IMR-90 (cell line): Measurements from ENCODE around the gene ZNF497. TPM values are rescaled to one million over a fixed set of nuclear protein-coding genes. Genes with fewer than 3 reads are reported as not detected.

Experiments
- ATAC-seq: fragments of 200-7000 bp; cut with Tn5 transposase; 2 replicates; pipeline ENCODE4 v1.9.1; 2020; ENCODE audit warnings: low read depth, mild to moderate bottlenecking, moderate library complexity
- BruUV-seq: library from RNA; stranded (reverse); fragments of 400-500 nt; replicated peaks from 2 replicates; lab custom pipeline; 2021; lab: Mats Ljungman, UMichigan
- CTCF ChIA-PET: fragments of 300-600 bp; formaldehyde crosslinking; extraction: SDS; loops from one replicate; lab custom pipeline; 2021; ENCODE audit warnings: antibody characterized with exemption; lab: Yijun Ruan, JAX
- POLR2A ChIA-PET: fragments of 300-600 bp; sonication (Branson Sonifier 250); formaldehyde crosslinking; loops from one replicate; lab custom pipeline; 2022; ENCODE audit warnings: antibody characterized with exemption; ENCODE audit not compliant: unreplicated experiment; lab: Charles Lee
- DNase-seq: peaks from one replicate; pipeline ENCODE4 v3.0.0; 2013
- H2AFZ ChIP-seq: replicated peaks from 2 replicates; pipeline ENCODE3; 2013; ENCODE audit warnings: low read length, mild to moderate bottlenecking; ENCODE audit not compliant: poor library complexity
- H2AK5ac ChIP-seq: 2 replicates; pipeline ENCODE4 v1.6.1; 2013; ENCODE audit warnings: low read depth, low read length, inconsistent platforms
- H2AK9ac ChIP-seq: replicated peaks from 2 replicates; pipeline ENCODE3; 2013; ENCODE audit warnings: mild to moderate bottlenecking, low read depth, low read length, moderate library complexity; ENCODE audit not compliant: poor library complexity
- H2BK120ac ChIP-seq: 2 replicates; pipeline ENCODE4 v1.6.1; 2013; ENCODE audit warnings: low read depth, low read length, inconsistent platforms
- H2BK15ac ChIP-seq: 3 replicates; pipeline ENCODE4 v1.6.1; 2013; ENCODE audit warnings: low read depth, low read length, inconsistent platforms
- H2BK20ac ChIP-seq: 2 replicates; pipeline ENCODE4 v1.6.1; 2013; ENCODE audit warnings: low read depth, mild to moderate bottlenecking, inconsistent platforms, low read length, moderate library complexity
- H2BK5ac ChIP-seq: 2 replicates; pipeline ENCODE4 v1.6.1; 2013; ENCODE audit warnings: mild to moderate bottlenecking, low read depth, low read length, inconsistent platforms; ENCODE audit not compliant: poor library complexity, severe bottlenecking
- H3K14ac ChIP-seq: replicated peaks from 2 replicates; pipeline ENCODE4 v1.6.1; 2013; ENCODE audit warnings: low read depth, low read length, inconsistent platforms
- H3K18ac ChIP-seq: 2 replicates; pipeline ENCODE4 v1.6.1; 2013; ENCODE audit warnings: low read depth, low read length, control low read depth
- H3K23ac ChIP-seq: 2 replicates; pipeline ENCODE4 v1.6.1; 2013; ENCODE audit warnings: low read depth, low read length, inconsistent platforms
- H3K27ac ChIP-seq: 2 replicates; pipeline ENCODE4 v1.5.1; 2013; ENCODE audit warnings: mild to moderate bottlenecking, control low read depth, low read length; ENCODE audit not compliant: insufficient read depth
- H3K27me3 ChIP-seq: 2 replicates; pipeline ENCODE4 v1.6.1; 2013; ENCODE audit warnings: low read length; ENCODE audit not compliant: control insufficient read depth, insufficient read depth
- H3K36me3 ChIP-seq: 2 replicates; pipeline ENCODE4 v1.6.1; 2013; ENCODE audit warnings: low read length, mixed read lengths; ENCODE audit not compliant: control insufficient read depth, insufficient read depth
- H3K4ac ChIP-seq: 2 replicates; pipeline ENCODE4 v1.6.1; 2013; ENCODE audit warnings: low read depth, low read length, inconsistent platforms
- H3K4me1 ChIP-seq: 2 replicates; pipeline ENCODE4 v1.6.1; 2013; ENCODE audit warnings: low read length, mixed read lengths; ENCODE audit not compliant: control insufficient read depth, insufficient read depth
- H3K4me2 ChIP-seq: 2 replicates; pipeline ENCODE4 v1.6.1; 2013; ENCODE audit warnings: low read depth, mild to moderate bottlenecking, control low read depth, low read length, moderate library complexity
- H3K4me3 ChIP-seq: 2 replicates; pipeline ENCODE4 v1.5.1; 2013; ENCODE audit warnings: low read depth, mild to moderate bottlenecking, control low read depth, low read length, moderate library complexity; ENCODE audit not compliant: insufficient read depth
- H3K56ac ChIP-seq: 2 replicates; pipeline ENCODE4 v1.6.1; 2013; ENCODE audit warnings: low read length, inconsistent platforms; ENCODE audit not compliant: insufficient read depth; ENCODE audit errors: extremely low read depth
- H3K79me1 ChIP-seq, 2 experiments: 2 replicates each; pipeline ENCODE4 v1.6.1; 2013; ENCODE audit warnings: low read length in 2 of 2, inconsistent platforms in 1 of 2, low read depth in 1 of 2
- H3K9ac ChIP-seq: 2 replicates; pipeline ENCODE4 v1.6.1; 2013; ENCODE audit warnings: low read depth, low read length, control low read depth
- H3K9me1 ChIP-seq: 2 replicates; pipeline ENCODE4 v1.6.1; 2013; ENCODE audit warnings: low read length, inconsistent platforms; ENCODE audit not compliant: insufficient read depth
- H3K9me3 ChIP-seq: 2 replicates; pipeline ENCODE4 v1.6.1; 2013; ENCODE audit warnings: low read length; ENCODE audit not compliant: control insufficient read depth, insufficient read depth
- H4K20me1 ChIP-seq: 2 replicates; pipeline ENCODE4 v1.6.1; 2013; ENCODE audit warnings: low read length, inconsistent platforms; ENCODE audit not compliant: insufficient read depth
- H4K5ac ChIP-seq: 2 replicates; pipeline ENCODE4 v1.6.1; 2013; ENCODE audit warnings: mild to moderate bottlenecking, low read depth, low read length, control low read depth
- H4K8ac ChIP-seq, 2 experiments: 2 replicates each; pipeline ENCODE4 v1.6.1; 2013; ENCODE audit warnings: low read depth in 2 of 2, low read length in 2 of 2, control low read depth in 1 of 2, inconsistent platforms in 1 of 2
- H4K91ac ChIP-seq: 2 replicates; pipeline ENCODE4 v1.6.1; 2013; ENCODE audit warnings: low read depth, low read length, inconsistent platforms; ENCODE audit not compliant: insufficient read depth
- CHD1 ChIP-seq: IDR thresholded peaks from 2 replicates; pipeline ENCODE4 v1.6.1; 2012; ENCODE audit warnings: low read depth, low read length, improper control_type of control experiment
- CTCF ChIP-seq: conservative IDR thresholded peaks from 2 replicates; pipeline ENCODE4 v1.5.1; 2012; ENCODE audit warnings: mild to moderate bottlenecking, low read depth, low read length, improper control_type of control experiment
- FOS ChIP-seq: fragments of 150-350 bp; IDR thresholded peaks from 2 replicates; pipeline ENCODE4 v1.6.1; 2016; ENCODE audit warnings: low read depth, low read length
- MAFK ChIP-seq: IDR thresholded peaks from 2 replicates; pipeline ENCODE4 v1.6.1; 2012; ENCODE audit warnings: low read depth, low read length, improper control_type of control experiment
- MXI1 ChIP-seq: IDR thresholded peaks from 2 replicates; pipeline ENCODE4 v1.6.1; 2012; ENCODE audit warnings: low read depth, mild to moderate bottlenecking, low read length, moderate library complexity, borderline replicate concordance
- RCOR1 ChIP-seq: IDR thresholded peaks from 2 replicates; pipeline ENCODE4 v1.6.1; 2012; ENCODE audit warnings: mild to moderate bottlenecking, low read length, improper control_type of control experiment; ENCODE audit not compliant: insufficient replicate concordance
- RFX5 ChIP-seq: IDR thresholded peaks from 2 replicates; pipeline ENCODE4 v1.8.0; 2012; ENCODE audit warnings: low read depth, mild to moderate bottlenecking, low read length, moderate library complexity
- USF2 ChIP-seq: fragments of 150-350 bp; IDR thresholded peaks from 2 replicates; pipeline ENCODE4 v1.6.1; 2017; ENCODE audit warnings: mild to moderate bottlenecking, antibody characterized with exemption, low read length, low read depth
- WGBS, 2 experiments: methylation state at CpG; one replicate each; pipeline versions ENCODE4 v1.1.5 to v1.1.7; 2013; ENCODE audit warnings: missing lambda C conversion rate in 2 of 2; ENCODE audit not compliant: insufficient read length in 1 of 2; ENCODE audit errors: extremely low coverage in 2 of 2; 5-methylcytosine and 5-hydroxymethylcytosine counted together
- dilution Hi-C: fragments of 300-500 bp; cut with HindIII; formaldehyde crosslinking; loops from one replicate; pipeline ENCODE4 v1.14.3; 2018; ENCODE audit warnings: low sequenced_read_pairs; ENCODE audit not compliant: unreplicated experiment
- in situ Hi-C: fragments of 300-500 bp; cut with MboI; formaldehyde crosslinking; loops from 3 replicates; pipeline ENCODE4 v1.14.3; 2019; ENCODE audit warnings: low sequenced_read_pairs, inconsistent platforms, mixed read lengths
- intact Hi-C: fragments of 100-400 bp; cut with micrococcal nuclease; formaldehyde crosslinking; loops from 2 replicates; pipeline ENCODE4 v1.10.0; 2022
- polyA plus RNA-seq, 3 experiments: library from polyadenylated mRNA; depleted of rRNA; stranded (reverse); fragments of >200 nt; gene quantifications; 2 replicates each; pipeline ENCODE4 v1.2.3, GENCODE V29; 2012; ENCODE audit warnings: low replicate concordance in 1 of 3
- total RNA-seq: library from RNA; depleted of rRNA; stranded (reverse); fragments of >200 nt; gene quantifications from 2 replicates; pipeline ENCODE4 v1.2.3, GENCODE V29; 2012

The ZNF497 gene
- total and polyA plus RNA-seq, 2 of the 4 experiments (the other 2 are of a cell fraction): 0.18 to 0.24 TPM

GRCh38 chr19:58355215-58355796 lies 7.2 kb downstream of the ZNF497 start (continued):
- no peak for TF ChIP-seq CTCF
- no peak for TF ChIP-seq MAFK
- TF ChIP-seq CHD1: no peak

GRCh38 chr19:58354478-58355030 lies 8.0 kb downstream of the ZNF497 start:
- CTCF ChIA-PET: no interaction called here
- H3K27me3 ChIP-seq: peaks cover 10% of the 10 kb centered on the region
- H3K4me3 ChIP-seq: no peak overlapping the region
- H3K9me1 ChIP-seq: peaks cover 4% of the 10 kb centered on the region; the same call in 1 of the 2 replicates
- H3K14ac ChIP-seq: no peak overlapping the region
- H3K4me2 ChIP-seq: no peak overlapping the region
- no peak overlapping the region for H3K9ac ChIP-seq
- TF ChIP-seq MXI1 (no peak), USF2 (no peak), FOS (no peak), RFX5 (no peak), CHD1 (no peak), RCOR1 (no peak)
- DNase-seq (no peak), ATAC-seq (no peak)
- BruUV-seq: no TSS peak
- H3K9me3 ChIP-seq: no peaks in the 10 kb centered on the region
- H4K20me1 ChIP-seq: peaks cover 8% of the 10 kb centered on the region
- no peak overlapping the region for H2BK5ac ChIP-seq
- H3K56ac ChIP-seq: no peak overlapping the region
- WGBS, 2 experiments: 90% methylated on average over 4 of the region's 6 CpGs; no CpG with 5 or more reads in 1 of the 2 experiments
- no peak overlapping the region for H3K23ac ChIP-seq
- dilution Hi-C loops: no loop called here
- no peak overlapping the region for H4K5ac ChIP-seq
- no peak overlapping the region for H2AK9ac ChIP-seq
- H3K36me3 ChIP-seq: peaks cover 11% of the 10 kb centered on the region; the same call in 1 of the 2 replicates
- intact Hi-C loops: no loop called here
- H4K91ac ChIP-seq: no peak overlapping the region
- no peak overlapping the region for H2BK120ac ChIP-seq
- no peak overlapping the region for H3K18ac ChIP-seq
- H3K27ac ChIP-seq: no peak overlapping the region
- H2BK20ac ChIP-seq: no peak overlapping the region
- no peak overlapping the region for H2BK15ac ChIP-seq
- in situ Hi-C loops: no loop called here
- no peak overlapping the region for H3K4ac ChIP-seq
- no peak overlapping the region for H2AK5ac ChIP-seq
- POLR2A ChIA-PET: no interaction called here
- no peak overlapping the region for H4K8ac ChIP-seq
- peaks cover 9% of the 10 kb centered on the region; the same call in 1 of the 2 replicates for H3K4me1 ChIP-seq
- peaks cover 5 to 27% of the 10 kb centered on the region in 2 experiments; a peak in 3 of 4 replicates for H3K79me1 ChIP-seq
- H2AFZ ChIP-seq: no peak overlapping the region
